ENCODE measurements around the gene ASCL5. TPM values are rescaled to one million over a fixed set of nuclear protein-coding genes. Genes with fewer than 3 reads are reported as not detected.

ASCL5 gene
- total and polyA plus RNA-seq, 9 of the 15 experiments (the other 6 are each of a cell fraction or from before 2014, with no cell fraction given) = 0.09 TPM; not detected in 8

GRCh38 chr1:201089596-201089995 lies 37.4 kb downstream of the ASCL5 start (continued):
- TF ChIP-seq NR4A1 (CRISPR knock-in tag; IDR thresholded peaks at IDR 0.05) (no peak), NR4A1 (tag; IDR thresholded peaks at IDR 0.05) (no peak), ZNF512 (tag; IDR thresholded peaks at IDR 0.05) (no peak), KDM4B (IDR thresholded peaks at IDR 0.05; ENCODE audit: borderline replicate concordance in 2 of 2, low read depth in 1 of 2) (no peak), HMG20B (CRISPR knock-in tag; IDR thresholded peaks at IDR 0.05) (no peak), ZNF766 (CRISPR knock-in tag; conservative IDR thresholded peaks at IDR 0.05) (no peak), ZNF561 (CRISPR knock-in tag; conservative IDR thresholded peaks at IDR 0.05) (no peak), EP400 (IDR thresholded peaks at IDR 0.05) (no peak)

GRCh38 chr1:201088901-201089525 lies 38.0 kb downstream of the ASCL5 start:
- POLR2A ChIA-PET = no interaction called here
- no peak; the same call in 2 of the 3 replicates for ATAC-seq
- in situ Hi-C loops (cut with MboI) = no loop called here
- DNase-seq (ENCODE audit: extremely low read depth in 1 of 4, low spot score in 3 of 4) = no peak
- H3K4me3 ChIP-seq = no peak overlapping the region
- no peak overlapping the region for H3K9ac ChIP-seq (ENCODE audit: insufficient read depth in 1 of 2, low read depth in 2 of 2, low read length in 2 of 2)
- H3K27me3 ChIP-seq (ENCODE audit: control insufficient read depth in 2 of 2, insufficient read depth in 2 of 2, low read length in 2 of 2) = peaks cover 54 to 79% of the 10 kb centered on the region in 2 experiments
- H3K4me1 ChIP-seq (replicated peaks in 1 of 2; ENCODE audit: control insufficient read depth in 2 of 2, insufficient read depth in 2 of 2, low read length in 2 of 2) = no peaks in the 10 kb centered on the region
- no peaks in the 10 kb centered on the region for H3K36me3 ChIP-seq (ENCODE audit: control insufficient read depth, insufficient read depth, low read length)
- no peak for FAIRE-seq
- peak in 1 of 3 experiments; percentile 33; a peak in 1 of 6 replicates for TF ChIP-seq CTCF (IDR thresholded peaks at IDR 0.05 in 2 of 3, conservative IDR thresholded peaks at IDR 0.05 in 1 of 3; ENCODE audit: insufficient read depth in 2 of 3, low read depth in 1 of 3, low read length in 3 of 3)
- peak in 1 of 2 experiments; percentile 24; a peak in 1 of 4 replicates for TF ChIP-seq RAD21 (CRISPR knock-in tag; conservative IDR thresholded peaks at IDR 0.05 in 1 of 2, IDR thresholded peaks at IDR 0.05 in 1 of 2)
- no peak for TF ChIP-seq HBP1 (CRISPR knock-in tag; IDR thresholded peaks at IDR 0.05)
- CTCF ChIA-PET (ENCODE audit: low intra/inter-chr PET ratio) = interaction anchor here (0.6 kb wide), 1 partner anchor 134 kb away, joined by 3 read pairs; no protein-coding TSS in a partner anchor
- H3K9me3 ChIP-seq (replicated peaks; ENCODE audit: control insufficient read depth, insufficient read depth, low read depth, low read length) = no peaks in the 10 kb centered on the region
- H3K9me1 ChIP-seq (ENCODE audit: control insufficient read depth, insufficient read depth, low read length) = no peaks in the 10 kb centered on the region
- H4K20me1 ChIP-seq (replicated peaks; ENCODE audit: control insufficient read depth, insufficient read depth, low read length) = peaks cover 6% of the 10 kb centered on the region
- intact Hi-C loops (cut with micrococcal nuclease) = loop anchor here (5.0 to 10.0 kb wide), 2 partner anchors 96 to 273 kb away; no protein-coding TSS in a partner anchor
- H3K79me2 ChIP-seq (ENCODE audit: control insufficient read depth, insufficient read depth, low read length) = no peaks in the 10 kb centered on the region
- no peak overlapping the region for H3K27ac ChIP-seq (ENCODE audit: extremely low read depth, low read depth, low read length)
- WGBS (ENCODE audit: insufficient coverage, low coverage, missing lambda C conversion rate) = 1% methylated on average over 19 of the region's 19 CpGs
- H2AFZ ChIP-seq (ENCODE audit: low read depth, low read length) = no peak overlapping the region
- no peak overlapping the region for H3K4me2 ChIP-seq (ENCODE audit: insufficient read depth, low read length)
- no TSS peak for BruUV-seq (replicated peaks)

All from K562 (cell line).